K562 (cell line): Measurements from ENCODE around the gene PIGV. TPM values are rescaled to one million over a fixed set of nuclear protein-coding genes. Genes with fewer than 3 reads are reported as not detected.

Source experiments
- ATAC-seq: fragments of 200-7000 bp; cut with Tn5 transposase; 3 replicates; pipeline ENCODE4 v1.9.1; 2020; ENCODE audit warnings: moderate library complexity
- BruUV-seq: library from RNA; stranded (reverse); fragments of 400-500 nt; replicated peaks from 2 replicates; lab custom pipeline; 2021; lab: Mats Ljungman, UMichigan
- CTCF ChIA-PET: fragments of 300-600 bp; formaldehyde crosslinking; extraction: SDS; loops from one replicate; lab custom pipeline; 2021; ENCODE audit warnings: low intra/inter-chr PET ratio; lab: Yijun Ruan, JAX
- POLR2A ChIA-PET: fragments of 300-600, 350-650 bp; sonication (Branson Sonifier 250); formaldehyde crosslinking; extraction: SDS; loops from one replicate; lab custom pipeline; 2021; ENCODE audit warnings: antibody characterized with exemption, inconsistent platforms; lab: Yijun Ruan, JAX
- DNase-seq, 4 experiments: peaks; one replicate each; pipeline versions ENCODE4 v3.0.0 to v3.0.0-alpha.2; 2011 to 2018; ENCODE audit warnings: low spot score in 3 of 4, mixed read lengths in 3 of 4; ENCODE audit errors: extremely low read depth in 1 of 4
- FAIRE-seq: peaks from 2 replicates; lab custom pipeline; 2011; peaks lifted over from hg19 to GRCh38; lab: Jason Lieb, UNC
- H2AFZ ChIP-seq: 2 replicates; pipeline ENCODE4 v1.6.0; 2011; ENCODE audit warnings: low read depth, low read length, control low read depth, inconsistent platforms
- H3K27ac ChIP-seq: fragments of 200-600 bp; 3 replicates; pipeline ENCODE4 v1.8.0; 2011; ENCODE audit warnings: low read depth, mild to moderate bottlenecking, control low read depth, inconsistent platforms, low read length, moderate library complexity, mixed read lengths; ENCODE audit errors: extremely low read depth
- H3K27me3 ChIP-seq, 2 experiments: fragments of 300-600 bp in 1 of 2; 2 replicates in 1 of 2; 3 replicates in 1 of 2; pipeline versions ENCODE4 v1.6.0 to v1.8.0; 2011; ENCODE audit warnings: inconsistent platforms in 2 of 2, low read length in 2 of 2, mild to moderate bottlenecking in 1 of 2, mixed read lengths in 1 of 2, moderate library complexity in 1 of 2; ENCODE audit not compliant: control insufficient read depth in 2 of 2, insufficient read depth in 2 of 2
- H3K36me3 ChIP-seq: fragments of 300-600 bp; 3 replicates; pipeline ENCODE4 v1.8.0; 2011; ENCODE audit warnings: mild to moderate bottlenecking, low read length, inconsistent platforms; ENCODE audit not compliant: control insufficient read depth, insufficient read depth
- H3K4me1 ChIP-seq, 2 experiments: fragments of 200-600 bp in 1 of 2; replicated peaks in 1 of 2; 2 replicates in 1 of 2; 3 replicates in 1 of 2; pipeline versions ENCODE4 v1.5.1 to v1.8.0; 2011; ENCODE audit warnings: inconsistent platforms in 2 of 2, low read length in 2 of 2, mild to moderate bottlenecking in 1 of 2, mixed read lengths in 1 of 2, moderate library complexity in 1 of 2; ENCODE audit not compliant: control insufficient read depth in 2 of 2, insufficient read depth in 2 of 2
- H3K4me2 ChIP-seq: 2 replicates; pipeline ENCODE4 v1.6.1; 2011; ENCODE audit warnings: low read length, control low read depth, inconsistent platforms, mixed read lengths; ENCODE audit not compliant: insufficient read depth
- H3K4me3 ChIP-seq: fragments of 200-600 bp; sonication (generic), shearing (Covaris generic); 2 replicates; pipeline ENCODE4 v1.5.1; 2016; ENCODE audit warnings: control low read depth, inconsistent platforms
- H3K79me2 ChIP-seq: fragments of 200-600 bp; 3 replicates; pipeline ENCODE4 v1.8.0; 2011; ENCODE audit warnings: low read length, inconsistent platforms; ENCODE audit not compliant: control insufficient read depth, insufficient read depth
- H3K9ac ChIP-seq, 2 experiments: 2 replicates each; pipeline versions ENCODE4 v1.6.0 to v1.6.1; 2011; ENCODE audit warnings: low read depth in 2 of 2, low read length in 2 of 2, control low read depth in 1 of 2, inconsistent platforms in 1 of 2, mild to moderate bottlenecking in 1 of 2, mixed read lengths in 1 of 2; ENCODE audit not compliant: insufficient read depth in 1 of 2
- H3K9me1 ChIP-seq: one replicate; pipeline ENCODE4 v1.6.0; 2011; ENCODE audit warnings: inconsistent platforms, mild to moderate bottlenecking, low read length, moderate library complexity; ENCODE audit not compliant: control insufficient read depth, insufficient read depth
- H3K9me3 ChIP-seq: replicated peaks from 2 replicates; pipeline ENCODE4 v1.5.1; 2011; ENCODE audit warnings: low read depth, low read length, inconsistent platforms; ENCODE audit not compliant: control insufficient read depth, insufficient read depth
- H4K20me1 ChIP-seq: replicated peaks from 2 replicates; pipeline ENCODE4 v1.6.1; 2011; ENCODE audit warnings: low read length, inconsistent platforms, mixed read lengths; ENCODE audit not compliant: control insufficient read depth, insufficient read depth
- C11orf30 ChIP-seq: fragments of 450-650 bp; IDR thresholded peaks from 2 replicates; pipeline ENCODE4 v1.6.1; 2016; ENCODE audit warnings: low read depth, mild to moderate bottlenecking
- EWSR1 ChIP-seq: fragments of 450-650 bp; IDR thresholded peaks from 2 replicates; pipeline ENCODE4 v1.6.1; 2018; ENCODE audit warnings: borderline replicate concordance, mild to moderate bottlenecking, low read depth, moderate library complexity; ENCODE audit not compliant: partially characterized antibody
- FOSL1 ChIP-seq: fragments of 200-800 bp; sonication (Bioruptor generic); conservative IDR thresholded peaks from 2 replicates; pipeline ENCODE4 v1.6.1; 2016; ENCODE audit warnings: missing genetic modification characterization, missing compliant biosample characterization
- GTF3C2 ChIP-seq: IDR thresholded peaks from 3 replicates; pipeline ENCODE4 v1.6.1; 2011; ENCODE audit warnings: borderline replicate concordance, mild to moderate bottlenecking, moderate library complexity; ENCODE audit not compliant: insufficient read length; ENCODE audit errors: extremely low read depth
- HNRNPUL1 ChIP-seq: fragments of 200-400 bp; formaldehyde crosslinking; IDR thresholded peaks from 2 replicates; pipeline ENCODE4 v1.6.1; 2017; ENCODE audit warnings: low read length
- KDM1A ChIP-seq, 2 experiments: fragments of 450-650 bp; IDR thresholded peaks; 2 replicates each; pipeline ENCODE4 v1.6.1; 2016; ENCODE audit warnings: mild to moderate bottlenecking in 2 of 2
- KDM2B ChIP-seq: fragments of 250-450 bp; sonication (Bioruptor Pico); IDR thresholded peaks from 2 replicates; pipeline ENCODE4 v1.8.0; 2021; ENCODE audit warnings: mild to moderate bottlenecking, moderate library complexity
- MAZ ChIP-seq, 2 experiments: fragments of 450-650 bp in 1 of 2; sonication (generic) in 1 of 2; formaldehyde crosslinking; IDR thresholded peaks in 1 of 2; conservative IDR thresholded peaks in 1 of 2; 2 replicates each; pipeline versions ENCODE4 v1.4.0 to v1.5.0; 2020; ENCODE audit warnings: mild to moderate bottlenecking in 1 of 2, missing genetic modification reagents in 1 of 2
- MCM2 ChIP-seq: fragments of 450-650 bp; IDR thresholded peaks from 2 replicates; pipeline ENCODE4 v1.6.1; 2017; ENCODE audit warnings: low read depth, mild to moderate bottlenecking
- MCM3 ChIP-seq: fragments of 450-650 bp; IDR thresholded peaks from 2 replicates; pipeline ENCODE4 v1.6.1; 2016
- MIER1 ChIP-seq: fragments of 450-650 bp; IDR thresholded peaks from 2 replicates; pipeline ENCODE4 v1.6.1; 2016; ENCODE audit warnings: antibody characterized with exemption, mild to moderate bottlenecking, low read depth
- PATZ1 ChIP-seq: fragments of 250-450 bp; sonication (Bioruptor Pico); IDR thresholded peaks from 2 replicates; pipeline ENCODE4 v1.5.0; 2020; ENCODE audit warnings: mild to moderate bottlenecking, borderline replicate concordance
- PTTG1 ChIP-seq: fragments of 450-650 bp; IDR thresholded peaks from 2 replicates; pipeline ENCODE4 v1.6.1; 2016; ENCODE audit warnings: low read depth, mild to moderate bottlenecking, missing genetic modification characterization, missing compliant biosample characterization
- SMAD1 ChIP-seq: fragments of 150-350 bp; IDR thresholded peaks from 2 replicates; pipeline ENCODE4 v1.6.1; 2014; ENCODE audit warnings: low read length, low read depth; ENCODE audit not compliant: partially characterized antibody
- in situ Hi-C: fragments of 300-500 bp; cut with MboI; formaldehyde crosslinking; loops from 4 replicates; pipeline ENCODE4 v1.15.0; 2018; ENCODE audit warnings: inconsistent platforms, mixed read lengths
- intact Hi-C: fragments of 100-400 bp; cut with micrococcal nuclease; formaldehyde crosslinking; loops from 2 replicates; pipeline ENCODE4 v1.14.2; 2022
- polyA plus RNA-seq, 8 experiments: library from polyadenylated mRNA; depleted of rRNA in 4 of 8; stranded (reverse) in 5 of 8; unstranded in 3 of 8; fragments of >200 nt; fragmentation: Nextera tagmentation in 2 of 8; fragmentation: Illumina TruSeq in 1 of 8; extraction: Ambion mirVana in 2 of 8; extraction: Trizol in 1 of 8; gene quantifications; 2 replicates each; pipeline versions ENCODE4 v1.2.1 to v1.2.3, GENCODE V29; 2011 to 2014; ENCODE audit warnings: inconsistent platforms in 1 of 8, missing spikeins in 1 of 8
- total RNA-seq, 7 experiments: library from RNA; depleted of rRNA in 6 of 7; stranded (reverse); fragments of >200 nt in 6 of 7; fragmentation: Illumina TruSeq in 2 of 7; extraction: Trizol in 2 of 7; gene quantifications; 2 replicates each; pipeline versions ENCODE4 v1.2.1 to v1.2.3, GENCODE V29; 2011 to 2021; ENCODE audit warnings: low replicate concordance in 1 of 7
- TF ChIP-seq, protein P1 (sequence below), 2 experiments: fragments of 450-650 bp in 1 of 2; IDR thresholded peaks; 2 replicates each; pipeline ENCODE4 v1.6.1; 2011 to 2017; ENCODE audit warnings: low read depth in 2 of 2, antibody characterized with exemption in 1 of 2, borderline replicate concordance in 1 of 2, low read length in 1 of 2, mild to moderate bottlenecking in 1 of 2, mixed read lengths in 1 of 2; ENCODE audit not compliant: control insufficient read depth in 1 of 2

The PIGV gene
- total and polyA plus RNA-seq, 9 of the 15 experiments (the other 6 are each of a cell fraction or from before 2014, with no cell fraction given), result 8.4 to 21.8 (median 11.7) TPM

- Histone ChIP-seq H4K20me1 (no peaks in the 10 kb centered on the region), H3K9ac (no peak overlapping the region), H3K9me3 (no peaks in the 10 kb centered on the region), H3K36me3 (no peaks in the 10 kb centered on the region), H3K4me1 (no peaks in the 10 kb centered on the region; a peak in 2 of 5 replicates), H3K4me3 (no peak overlapping the region), H3K79me2 (no peaks in the 10 kb centered on the region), H3K27ac (no peak overlapping the region), H3K27me3 (no peaks in the 10 kb centered on the region), H3K9me1 (no peaks in the 10 kb centered on the region), H3K4me2 (no peak overlapping the region), H2AFZ (no peak overlapping the region)
- intact Hi-C loops, result loop anchor here (5.0 kb wide), 1 partner anchor 66 kb away; no protein-coding TSS in a partner anchor
- FAIRE-seq (no peak), ATAC-seq (no peak), DNase-seq (no peak)
- BruUV-seq, result no TSS peak
- ChIA-PET CTCF (interaction anchor here (0.5 to 0.9 kb wide), 3 partner anchors 16 to 206 kb away, joined by 3 to 7 read pairs (median 4); no protein-coding TSS in a partner anchor), POLR2A (interaction anchor here (0.6 to 1.4 kb wide), 4 partner anchors 9 to 268 kb away, joined by 3 to 5 read pairs (median 4); no protein-coding TSS in a partner anchor)
- in situ Hi-C loops, result no loop called here
- TF ChIP-seq PATZ1 (no peak), MAZ (CRISPR knock-in tag; conservative IDR thresholded peaks at IDR 0.05 in 1 of 2, IDR thresholded peaks at IDR 0.05 in 1 of 2) (no peak), HNRNPUL1 (no peak), FOSL1 (tag) (no peak), KDM2B (CRISPR knock-in tag) (no peak), MCM3 (no peak), GTF3C2 (no peak), PTTG1 (tag) (no peak), EWSR1 (no peak), KDM1A (IDR thresholded peaks at IDR 0.05) (peak; percentile 31 to 60; a peak in 3 of 4 replicates), SMAD1 (no peak), C11orf30 (0 out of 2 replicates have a peak, but pooled peaks have one; percentile 4), MCM2 (no peak), MIER1 (no peak)
- TF ChIP-seq, protein P1, sequence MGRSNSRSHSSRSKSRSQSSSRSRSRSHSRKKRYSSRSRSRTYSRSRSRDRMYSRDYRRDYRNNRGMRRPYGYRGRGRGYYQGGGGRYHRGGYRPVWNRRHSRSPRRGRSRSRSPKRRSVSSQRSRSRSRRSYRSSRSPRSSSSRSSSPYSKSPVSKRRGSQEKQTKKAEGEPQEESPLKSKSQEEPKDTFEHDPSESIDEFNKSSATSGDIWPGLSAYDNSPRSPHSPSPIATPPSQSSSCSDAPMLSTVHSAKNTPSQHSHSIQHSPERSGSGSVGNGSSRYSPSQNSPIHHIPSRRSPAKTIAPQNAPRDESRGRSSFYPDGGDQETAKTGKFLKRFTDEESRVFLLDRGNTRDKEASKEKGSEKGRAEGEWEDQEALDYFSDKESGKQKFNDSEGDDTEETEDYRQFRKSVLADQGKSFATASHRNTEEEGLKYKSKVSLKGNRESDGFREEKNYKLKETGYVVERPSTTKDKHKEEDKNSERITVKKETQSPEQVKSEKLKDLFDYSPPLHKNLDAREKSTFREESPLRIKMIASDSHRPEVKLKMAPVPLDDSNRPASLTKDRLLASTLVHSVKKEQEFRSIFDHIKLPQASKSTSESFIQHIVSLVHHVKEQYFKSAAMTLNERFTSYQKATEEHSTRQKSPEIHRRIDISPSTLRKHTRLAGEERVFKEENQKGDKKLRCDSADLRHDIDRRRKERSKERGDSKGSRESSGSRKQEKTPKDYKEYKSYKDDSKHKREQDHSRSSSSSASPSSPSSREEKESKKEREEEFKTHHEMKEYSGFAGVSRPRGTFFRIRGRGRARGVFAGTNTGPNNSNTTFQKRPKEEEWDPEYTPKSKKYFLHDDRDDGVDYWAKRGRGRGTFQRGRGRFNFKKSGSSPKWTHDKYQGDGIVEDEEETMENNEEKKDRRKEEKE (IDR thresholded peaks at IDR 0.05; ENCODE audit: borderline replicate concordance in 1 of 2, control insufficient read depth in 1 of 2, low read depth in 2 of 2, low read length in 1 of 2), result no peak
These were observed 24.0 kb downstream of the PIGV start for GRCh38 chr1:26811708-26812107.
